ENCODE data around the gene BICC1. TPM values are rescaled to one million over a fixed set of nuclear protein-coding genes. Genes with fewer than 3 reads are reported as not detected.

BICC1 gene
- total and polyA plus RNA-seq, 2 donors (not counting 1 experiment from before 2014, with no cell fraction given) = not detected

GRCh38 chr10:58693919-58694318, 181.2 kb downstream of the BICC1 start:
- Histone ChIP-seq H3K9me3 (ENCODE audit: control extremely low read depth in 1 of 3, control insufficient read depth in 2 of 3, insufficient read depth in 1 of 3, low read length in 2 of 3) (no peaks in the 10 kb centered on the region), H3K79me2 (ENCODE audit: control insufficient read depth, insufficient read depth, low read length) (no peaks in the 10 kb centered on the region), H3K9ac (ENCODE audit: low read length) (no peak overlapping the region), H3K4me3 (ENCODE audit: control extremely low read depth in 1 of 5, extremely low read depth in 1 of 5, insufficient read depth in 1 of 5, low read depth in 2 of 5, low read length in 4 of 5) (no peak overlapping the region), H3K4me2 (replicated peaks; ENCODE audit: low read depth, low read length, poor library complexity, severe bottlenecking) (no peak overlapping the region), H3K4me1 (ENCODE audit: control insufficient read depth in 2 of 2, insufficient read depth in 2 of 2, low read length in 2 of 2) (no peaks in the 10 kb centered on the region), H3K27ac (ENCODE audit: low read length in 2 of 2) (no peak overlapping the region), H3K27me3 (replicated peaks in 1 of 4; ENCODE audit: control extremely low read depth in 1 of 4, control insufficient read depth in 3 of 4, insufficient read depth in 4 of 4, low read length in 3 of 4) (no peaks in the 10 kb centered on the region), H2AFZ (ENCODE audit: insufficient read depth, low read depth, low read length, poor library complexity, severe bottlenecking) (no peak overlapping the region), H3K36me3 (replicated peaks in 1 of 2; ENCODE audit: control extremely low read depth in 1 of 2, control insufficient read depth in 1 of 2, extremely low read depth in 1 of 2, insufficient read depth in 2 of 2, low read length in 1 of 2) (no peaks in the 10 kb centered on the region), H4K20me1 (ENCODE audit: control insufficient read depth, insufficient read depth, low read length, poor library complexity, severe bottlenecking) (no peaks in the 10 kb centered on the region)
- TF ChIP-seq CTCF (IDR thresholded peaks at IDR 0.05) (no peak), EZH2 (IDR thresholded peaks at IDR 0.05; ENCODE audit: borderline replicate concordance, insufficient read depth, low read depth, low read length, poor library complexity, severe bottlenecking) (no peak)
- DNase-seq (no peak), ATAC-seq (ENCODE audit: low read depth) (no peak)
- H3K27me3 Mint-ChIP-seq = no peaks in the 10 kb centered on the region
- no peak overlapping the region for H3K27ac Mint-ChIP-seq
- WGBS (ENCODE audit: insufficient coverage) = 79% methylated on average over 2 of the region's 2 CpGs
- H3K4me1 Mint-ChIP-seq = no peaks in the 10 kb centered on the region
- ChIA-PET POLR2A (no interaction called here), CTCF (no interaction called here)
- no peak overlapping the region for H3K4me3 Mint-ChIP-seq
- intact Hi-C loops (cut with micrococcal nuclease) = no loop called here
- peaks cover 7% of the 10 kb centered on the region for H3K9me3 Mint-ChIP-seq (ENCODE audit: insufficient read depth)

GRCh38 chr10:58695022-58695421, 182.3 kb downstream of the BICC1 start:
- no peak for ATAC-seq (ENCODE audit: low read depth)
- CTCF ChIA-PET = no interaction called here
- WGBS (ENCODE audit: insufficient coverage) = 93% methylated on average over 3 of the region's 5 CpGs
- Histone ChIP-seq H3K4me2 (replicated peaks; ENCODE audit: low read depth, low read length, poor library complexity, severe bottlenecking) (no peak overlapping the region), H3K27ac (ENCODE audit: low read length in 2 of 2) (no peak overlapping the region), H2AFZ (ENCODE audit: insufficient read depth, low read depth, low read length, poor library complexity, severe bottlenecking) (no peak overlapping the region), H3K4me1 (ENCODE audit: control insufficient read depth in 2 of 2, insufficient read depth in 2 of 2, low read length in 2 of 2) (no peaks in the 10 kb centered on the region), H3K36me3 (replicated peaks in 1 of 2; ENCODE audit: control extremely low read depth in 1 of 2, control insufficient read depth in 1 of 2, extremely low read depth in 1 of 2, insufficient read depth in 2 of 2, low read length in 1 of 2) (no peaks in the 10 kb centered on the region), H3K9me3 (ENCODE audit: control extremely low read depth in 1 of 3, control insufficient read depth in 2 of 3, insufficient read depth in 1 of 3, low read length in 2 of 3) (no peaks in the 10 kb centered on the region), H3K4me3 (ENCODE audit: control extremely low read depth in 1 of 5, extremely low read depth in 1 of 5, insufficient read depth in 1 of 5, low read depth in 2 of 5, low read length in 4 of 5) (no peak overlapping the region), H3K9ac (ENCODE audit: low read length) (no peak overlapping the region), H3K27me3 (replicated peaks in 1 of 4; ENCODE audit: control extremely low read depth in 1 of 4, control insufficient read depth in 3 of 4, insufficient read depth in 4 of 4, low read length in 3 of 4) (no peaks in the 10 kb centered on the region), H4K20me1 (ENCODE audit: control insufficient read depth, insufficient read depth, low read length, poor library complexity, severe bottlenecking) (no peaks in the 10 kb centered on the region), H3K79me2 (ENCODE audit: control insufficient read depth, insufficient read depth, low read length) (no peaks in the 10 kb centered on the region)
- Mint-ChIP-seq H3K9me3 (ENCODE audit: insufficient read depth) (peaks cover 7% of the 10 kb centered on the region), H3K4me1 (no peaks in the 10 kb centered on the region), H3K4me3 (no peak overlapping the region), H3K27me3 (no peaks in the 10 kb centered on the region), H3K27ac (no peak overlapping the region)
- TF ChIP-seq CTCF (IDR thresholded peaks at IDR 0.05) = no peak
- no peak for TF ChIP-seq EZH2 (IDR thresholded peaks at IDR 0.05; ENCODE audit: borderline replicate concordance, insufficient read depth, low read depth, low read length, poor library complexity, severe bottlenecking)
- POLR2A ChIA-PET = no interaction called here
- intact Hi-C loops (cut with micrococcal nuclease) = no loop called here
- no peak for DNase-seq

Measured in B cell (primary cell).